ENCODE data around the gene GTPBP10. TPM values are rescaled to one million over a fixed set of nuclear protein-coding genes. Genes with fewer than 3 reads are reported as not detected.

The GTPBP10 gene
- total RNA-seq, 2 experiments from 2014 or later: 11.8 to 13.7 TPM

DNA sequence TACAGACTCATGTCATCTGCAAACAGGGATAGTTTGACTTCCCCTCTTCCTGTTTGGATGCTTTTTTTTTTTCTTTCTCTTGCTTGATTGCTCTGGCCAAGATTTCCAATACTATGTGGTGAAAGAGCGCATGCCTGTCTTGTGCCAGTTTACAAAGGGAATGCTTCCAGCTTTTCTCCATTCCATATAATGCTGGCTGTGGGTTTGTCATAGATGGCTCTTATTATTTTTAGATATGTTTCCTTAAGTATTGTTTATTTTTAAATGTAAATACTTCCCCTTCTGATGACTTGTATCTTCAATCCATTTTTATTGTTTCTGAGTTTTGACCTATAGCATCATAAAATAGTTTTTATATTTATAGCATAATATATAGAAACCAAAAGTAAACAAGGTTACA is 43.3 kb upstream of the GTPBP10 start:
- ATAC-seq (ENCODE audit: poor library complexity) (no peak), DNase-seq (no peak)
- H3K4me3 ChIP-seq (ENCODE audit: low read length): no peak overlapping the region
- TF ChIP-seq, protein P1, sequence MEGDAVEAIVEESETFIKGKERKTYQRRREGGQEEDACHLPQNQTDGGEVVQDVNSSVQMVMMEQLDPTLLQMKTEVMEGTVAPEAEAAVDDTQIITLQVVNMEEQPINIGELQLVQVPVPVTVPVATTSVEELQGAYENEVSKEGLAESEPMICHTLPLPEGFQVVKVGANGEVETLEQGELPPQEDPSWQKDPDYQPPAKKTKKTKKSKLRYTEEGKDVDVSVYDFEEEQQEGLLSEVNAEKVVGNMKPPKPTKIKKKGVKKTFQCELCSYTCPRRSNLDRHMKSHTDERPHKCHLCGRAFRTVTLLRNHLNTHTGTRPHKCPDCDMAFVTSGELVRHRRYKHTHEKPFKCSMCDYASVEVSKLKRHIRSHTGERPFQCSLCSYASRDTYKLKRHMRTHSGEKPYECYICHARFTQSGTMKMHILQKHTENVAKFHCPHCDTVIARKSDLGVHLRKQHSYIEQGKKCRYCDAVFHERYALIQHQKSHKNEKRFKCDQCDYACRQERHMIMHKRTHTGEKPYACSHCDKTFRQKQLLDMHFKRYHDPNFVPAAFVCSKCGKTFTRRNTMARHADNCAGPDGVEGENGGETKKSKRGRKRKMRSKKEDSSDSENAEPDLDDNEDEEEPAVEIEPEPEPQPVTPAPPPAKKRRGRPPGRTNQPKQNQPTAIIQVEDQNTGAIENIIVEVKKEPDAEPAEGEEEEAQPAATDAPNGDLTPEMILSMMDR (IDR thresholded peaks at IDR 0.05): no peak
- no peak overlapping the region for H3K27ac ChIP-seq (ENCODE audit: low read depth in 1 of 2, low read length in 2 of 2)
- intact Hi-C loops (cut with DNase I, micrococcal nuclease): no loop called here
- no peaks in the 10 kb centered on the region for H3K36me3 ChIP-seq (ENCODE audit: insufficient read depth, low read length)
- ChIA-PET CTCF (no interaction called here), POLR2A (no interaction called here)
- H3K4me1 ChIP-seq (ENCODE audit: insufficient read depth, low read length): no peaks in the 10 kb centered on the region
- no peaks in the 10 kb centered on the region for H3K27me3 ChIP-seq (ENCODE audit: control insufficient read depth in 1 of 2, insufficient read depth in 2 of 2, low read length in 2 of 2)
- peaks cover 4% of the 10 kb centered on the region for H3K27me3 Mint-ChIP-seq
- no peaks in the 10 kb centered on the region for H3K9me3 ChIP-seq (ENCODE audit: control insufficient read depth in 1 of 2, insufficient read depth in 1 of 2, low read length in 2 of 2)
- H3K36me3 Mint-ChIP-seq (ENCODE audit: low read depth): no peaks in the 10 kb centered on the region
- H3K4me1 Mint-ChIP-seq (ENCODE audit: low read depth): no peaks in the 10 kb centered on the region
- H3K27ac Mint-ChIP-seq: no peak overlapping the region
- no peak overlapping the region for H3K4me3 Mint-ChIP-seq
- H3K9me3 Mint-ChIP-seq: no peaks in the 10 kb centered on the region

DNA sequence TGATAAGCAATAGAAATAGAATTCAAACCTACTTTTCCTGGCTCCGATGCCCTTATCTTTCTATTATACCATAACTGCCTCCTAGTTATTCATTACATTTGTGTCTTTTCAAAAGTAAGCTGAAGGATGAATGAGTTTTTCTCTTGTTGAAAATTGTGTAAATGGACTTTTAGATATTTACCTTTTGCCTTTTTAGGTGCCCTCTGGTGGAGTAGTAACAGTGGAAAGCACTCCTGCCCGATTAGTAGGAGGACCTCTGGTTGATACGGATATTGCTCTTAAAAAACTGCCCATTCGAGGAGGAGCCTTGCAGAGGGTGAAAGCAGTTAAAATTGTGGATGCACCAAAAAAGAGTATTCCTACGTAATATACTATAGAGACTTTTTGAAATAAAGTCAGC is 36.6 kb upstream of the GTPBP10 start:
- peaks cover 26% of the 10 kb centered on the region for H3K27me3 Mint-ChIP-seq
- intact Hi-C loops (cut with DNase I, micrococcal nuclease): loop anchor here in 1 of 2 experiments (5.0 kb wide), 1 partner anchor 117 kb away; no protein-coding TSS in a partner anchor
- no peak for DNase-seq
- no peaks in the 10 kb centered on the region for H3K9me3 ChIP-seq (ENCODE audit: control insufficient read depth in 1 of 2, insufficient read depth in 1 of 2, low read length in 2 of 2)
- TF ChIP-seq, protein P1 (IDR thresholded peaks at IDR 0.05): no peak
- H3K36me3 Mint-ChIP-seq (ENCODE audit: low read depth): no peaks in the 10 kb centered on the region
- no peaks in the 10 kb centered on the region for H3K4me1 ChIP-seq (ENCODE audit: insufficient read depth, low read length)
- no peaks in the 10 kb centered on the region for H3K4me1 Mint-ChIP-seq (ENCODE audit: low read depth)
- ChIA-PET CTCF (interaction anchor here (1.6 kb wide), 1 partner anchor 118 kb away, joined by 3 read pairs; no protein-coding TSS in a partner anchor), POLR2A (no interaction called here)
- H3K9me3 Mint-ChIP-seq: no peaks in the 10 kb centered on the region
- no peak overlapping the region for H3K4me3 Mint-ChIP-seq
- no peak overlapping the region for H3K4me3 ChIP-seq (ENCODE audit: low read length)
- ATAC-seq (ENCODE audit: poor library complexity): no peak
- H3K27ac Mint-ChIP-seq: no peak overlapping the region
- no peaks in the 10 kb centered on the region for H3K36me3 ChIP-seq (ENCODE audit: insufficient read depth, low read length)
- no peaks in the 10 kb centered on the region for H3K27me3 ChIP-seq (ENCODE audit: control insufficient read depth in 1 of 2, insufficient read depth in 2 of 2, low read length in 2 of 2)
- H3K27ac ChIP-seq (ENCODE audit: low read depth in 1 of 2, low read length in 2 of 2): no peak overlapping the region

DNA sequence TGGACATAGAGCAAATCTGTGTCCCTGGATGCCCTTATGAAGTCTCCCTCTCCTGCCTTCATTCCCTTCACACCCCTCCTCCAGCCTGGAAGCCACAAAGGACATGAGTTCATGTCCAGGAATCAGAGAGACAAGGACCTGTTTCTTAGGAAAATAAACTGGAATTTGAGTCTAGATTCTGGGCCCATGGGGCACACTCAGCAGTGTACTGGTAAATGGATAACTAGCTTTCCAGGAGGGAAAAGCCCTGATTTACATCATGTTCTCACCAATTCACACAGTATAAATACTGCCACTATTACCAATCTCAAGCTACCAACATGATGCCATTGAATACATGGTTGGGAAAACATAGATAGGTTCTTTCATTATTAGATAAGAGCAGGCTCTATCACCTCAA is 35.3 kb upstream of the GTPBP10 start:
- Mint-ChIP-seq H3K9me3 (no peaks in the 10 kb centered on the region), H3K27ac (no peak overlapping the region), H3K4me3 (no peak overlapping the region), H3K27me3 (peaks cover 35% of the 10 kb centered on the region), H3K4me1 (ENCODE audit: low read depth) (no peaks in the 10 kb centered on the region), H3K36me3 (ENCODE audit: low read depth) (no peaks in the 10 kb centered on the region)
- intact Hi-C loops (cut with DNase I, micrococcal nuclease): loop anchor here in 1 of 2 experiments (5.0 kb wide), 1 partner anchor 116 kb away; no protein-coding TSS in a partner anchor
- ATAC-seq (ENCODE audit: poor library complexity) (no peak), DNase-seq (no peak)
- no peak overlapping the region for H3K4me3 ChIP-seq (ENCODE audit: low read length)
- no peaks in the 10 kb centered on the region for H3K9me3 ChIP-seq (ENCODE audit: control insufficient read depth in 1 of 2, insufficient read depth in 1 of 2, low read length in 2 of 2)
- H3K36me3 ChIP-seq (ENCODE audit: insufficient read depth, low read length): no peaks in the 10 kb centered on the region
- no peaks in the 10 kb centered on the region for H3K4me1 ChIP-seq (ENCODE audit: insufficient read depth, low read length)
- H3K27ac ChIP-seq (ENCODE audit: low read depth in 1 of 2, low read length in 2 of 2): no peak overlapping the region
- CTCF ChIA-PET: interaction anchor here (1.8 kb wide), 1 partner anchor 117 kb away, joined by 9 read pairs; no protein-coding TSS in a partner anchor
- POLR2A ChIA-PET: no interaction called here
- no peaks in the 10 kb centered on the region for H3K27me3 ChIP-seq (ENCODE audit: control insufficient read depth in 1 of 2, insufficient read depth in 2 of 2, low read length in 2 of 2)
- TF ChIP-seq, protein P1 (IDR thresholded peaks at IDR 0.05): no peak

Data from CD4-positive, alpha-beta T cell (primary cell).